SK-N-SH (cell line): ENCODE data around the gene AIMP1. TPM values are rescaled to one million over a fixed set of nuclear protein-coding genes. Genes with fewer than 3 reads are reported as not detected.

ENCODE experiments used
- CTCF ChIA-PET: fragments of 300-600, 350-600 bp; formaldehyde crosslinking; extraction: SDS; loops from one replicate; lab custom pipeline; 2021; lab: Yijun Ruan, JAX
- POLR2A ChIA-PET: fragments of 350-600 bp; sonication (Branson Sonifier 250); formaldehyde crosslinking; extraction: SDS; loops from one replicate; lab custom pipeline; 2020; ENCODE audit warnings: antibody characterized with exemption, inconsistent platforms; lab: Yijun Ruan, JAX
- DNase-seq: peaks from one replicate; pipeline ENCODE4 v3.0.0; 2012
- H2AFZ ChIP-seq: fragments of 200-600 bp; sonication (generic); 2 replicates; pipeline ENCODE4 v1.8.1; 2016; ENCODE audit warnings: antibody characterized with exemption, mild to moderate bottlenecking, low read depth
- H3F3A ChIP-seq: fragments of 200-600 bp; sonication (generic); replicated peaks from 2 replicates; pipeline ENCODE3; 2016; ENCODE audit warnings: antibody characterized with exemption, mild to moderate bottlenecking; ENCODE audit not compliant: insufficient read depth
- H3K27ac ChIP-seq, 2 experiments: fragments of 200-500 bp in 1 of 2; fragments of 200-600 bp in 1 of 2; sonication (Bioruptor generic) in 1 of 2; sonication (generic), shearing (Covaris generic) in 1 of 2; 2 replicates each; pipeline versions ENCODE4 v1.5.1 to v1.6.1; 2014 to 2016; ENCODE audit warnings: low read depth in 2 of 2, inconsistent platforms in 1 of 2, low read length in 1 of 2, mild to moderate bottlenecking in 1 of 2, mixed read lengths in 1 of 2
- H3K27me3 ChIP-seq: fragments of 200-600 bp; sonication (generic), shearing (Covaris generic); 2 replicates; pipeline ENCODE4 v1.6.1; 2016; ENCODE audit warnings: mixed run types; ENCODE audit not compliant: insufficient read depth
- H3K36me3 ChIP-seq, 2 experiments: fragments of 200-500 bp in 1 of 2; fragments of 200-600 bp in 1 of 2; sonication (Bioruptor generic) in 1 of 2; sonication (generic) in 1 of 2; replicated peaks in 1 of 2; 2 replicates each; pipeline versions ENCODE3 to v1.5.1; 2014 to 2016; ENCODE audit warnings: low read length in 1 of 2, mild to moderate bottlenecking in 1 of 2; ENCODE audit not compliant: insufficient read depth in 2 of 2, control insufficient read depth in 1 of 2
- H3K4me1 ChIP-seq, 2 experiments: fragments of 200-500 bp in 1 of 2; fragments of 200-600 bp in 1 of 2; sonication (Bioruptor generic) in 1 of 2; sonication (generic), shearing (Covaris generic) in 1 of 2; 2 replicates each; pipeline versions ENCODE4 v1.5.1 to v1.6.1; 2014 to 2016; ENCODE audit warnings: low read depth in 1 of 2, low read length in 1 of 2, mixed run types in 1 of 2; ENCODE audit not compliant: insufficient read depth in 2 of 2, control insufficient read depth in 1 of 2
- H3K4me2 ChIP-seq: fragments of 200-600 bp; sonication (generic), shearing (Covaris generic); 2 replicates; pipeline ENCODE4 v1.6.1; 2017; ENCODE audit warnings: mixed run types
- H3K4me3 ChIP-seq, 2 experiments: fragments of 200-500 bp in 1 of 2; fragments of 200-600 bp in 1 of 2; sonication (Bioruptor generic) in 1 of 2; sonication (generic), shearing (Covaris generic) in 1 of 2; 2 replicates each; pipeline versions ENCODE4 v1.5.1 to v1.8.1; 2014 to 2016; ENCODE audit warnings: low read depth in 2 of 2, inconsistent platforms in 1 of 2, low read length in 1 of 2, mild to moderate bottlenecking in 1 of 2, mixed read lengths in 1 of 2, moderate library complexity in 1 of 2
- H3K79me2 ChIP-seq: fragments of 200-600 bp; sonication (generic); 2 replicates; pipeline ENCODE4 v1.8.1; 2017; ENCODE audit warnings: mild to moderate bottlenecking; ENCODE audit not compliant: insufficient read depth
- H3K9ac ChIP-seq: fragments of 200-600 bp; sonication (generic); 2 replicates; pipeline ENCODE4 v1.6.1; 2017; ENCODE audit warnings: mixed run types
- H3K9me2 ChIP-seq: fragments of 200-600 bp; sonication (generic); 2 replicates; pipeline ENCODE4 v1.6.1; 2017; ENCODE audit warnings: mixed run types
- H3K9me3 ChIP-seq: fragments of 200-600 bp; sonication (generic); 2 replicates; pipeline ENCODE4 v1.6.1; 2017; ENCODE audit warnings: mixed run types, mild to moderate bottlenecking, moderate library complexity
- H4K20me1 ChIP-seq: fragments of 200-600 bp; sonication (generic); 2 replicates; pipeline ENCODE4 v1.6.1; 2017; ENCODE audit warnings: mild to moderate bottlenecking, mixed run types; ENCODE audit not compliant: insufficient read depth
- CHD2 ChIP-seq: fragments of 150-350 bp; IDR thresholded peaks from 2 replicates; pipeline ENCODE4 v1.6.1; 2018; ENCODE audit warnings: low read length; ENCODE audit not compliant: partially characterized antibody
- EP300 ChIP-seq, 2 experiments: IDR thresholded peaks; 2 replicates each; pipeline versions ENCODE4 v1.4.0 to v1.6.1; 2012; ENCODE audit warnings: borderline replicate concordance in 1 of 2, low read depth in 1 of 2, low read length in 1 of 2
- EZH2phosphoT487 ChIP-seq: fragments of 200-600 bp; sonication (generic); IDR thresholded peaks from 2 replicates; pipeline ENCODE4 v1.6.1; 2017; ENCODE audit warnings: low read depth, mixed run types, mild to moderate bottlenecking, antibody characterized with exemption, moderate library complexity, borderline replicate concordance
- FOSL2 ChIP-seq: IDR thresholded peaks from 2 replicates; pipeline ENCODE4 v1.4.0; 2012; ENCODE audit warnings: low read depth, mild to moderate bottlenecking, moderate library complexity, borderline replicate concordance
- GABPA ChIP-seq: IDR thresholded peaks from 2 replicates; pipeline ENCODE4 v1.4.0; 2012; ENCODE audit warnings: low read depth, mild to moderate bottlenecking
- GATA2 ChIP-seq: sonication (generic); formaldehyde crosslinking; IDR thresholded peaks from 2 replicates; pipeline ENCODE4 v1.5.0; 2020; ENCODE audit warnings: mild to moderate bottlenecking, missing genetic modification reagents
- JUND ChIP-seq: IDR thresholded peaks from 2 replicates; pipeline ENCODE4 v1.4.0; 2012
- NFIC ChIP-seq: IDR thresholded peaks from 2 replicates; pipeline ENCODE4 v1.4.0; 2012; ENCODE audit warnings: borderline replicate concordance
- NRF1 ChIP-seq: IDR thresholded peaks from 2 replicates; pipeline ENCODE4 v1.6.1; 2012; ENCODE audit warnings: low read depth, mild to moderate bottlenecking, low read length
- POLR2AphosphoS5 ChIP-seq: IDR thresholded peaks from 2 replicates; pipeline ENCODE4 v1.6.1; 2012; ENCODE audit warnings: low read depth, low read length
- RAD21 ChIP-seq: IDR thresholded peaks from 2 replicates; pipeline ENCODE4 v1.6.1; 2012; ENCODE audit warnings: mild to moderate bottlenecking, low read length
- RFX5 ChIP-seq: IDR thresholded peaks from 2 replicates; pipeline ENCODE4 v1.6.1; 2012; ENCODE audit warnings: mild to moderate bottlenecking, improper control_type of control experiment, low read length
- TCF12 ChIP-seq: IDR thresholded peaks from 2 replicates; pipeline ENCODE4 v1.4.0; 2012
- WGBS: methylation state at CpG from one replicate; pipeline ENCODE4 v1.1.6; 2017; ENCODE audit warnings: low lambda C conversion rate; 5-methylcytosine and 5-hydroxymethylcytosine counted together
- polyA plus RNA-seq, 3 experiments: library from polyadenylated mRNA; depleted of rRNA; stranded (reverse); fragments of >200 nt; gene quantifications; 2 replicates each; pipeline ENCODE4 v1.2.3, GENCODE V29; 2012
- TF ChIP-seq, protein P1 (sequence below): IDR thresholded peaks from 2 replicates; pipeline ENCODE4 v1.4.0; 2012; ENCODE audit warnings: low read depth
- TF ChIP-seq, protein P2 (sequence below): fragments of 200-600 bp; sonication (generic); IDR thresholded peaks from 2 replicates; pipeline ENCODE4 v1.6.1; 2017; ENCODE audit warnings: antibody characterized with exemption, mild to moderate bottlenecking, moderate library complexity
- TF ChIP-seq, protein P3 (sequence below): IDR thresholded peaks from 2 replicates; pipeline ENCODE4; 2012

AIMP1 gene
- polyA plus RNA-seq, 1 of the 3 experiments (the other 2 are of a cell fraction), result 14.0 TPM

DNA sequence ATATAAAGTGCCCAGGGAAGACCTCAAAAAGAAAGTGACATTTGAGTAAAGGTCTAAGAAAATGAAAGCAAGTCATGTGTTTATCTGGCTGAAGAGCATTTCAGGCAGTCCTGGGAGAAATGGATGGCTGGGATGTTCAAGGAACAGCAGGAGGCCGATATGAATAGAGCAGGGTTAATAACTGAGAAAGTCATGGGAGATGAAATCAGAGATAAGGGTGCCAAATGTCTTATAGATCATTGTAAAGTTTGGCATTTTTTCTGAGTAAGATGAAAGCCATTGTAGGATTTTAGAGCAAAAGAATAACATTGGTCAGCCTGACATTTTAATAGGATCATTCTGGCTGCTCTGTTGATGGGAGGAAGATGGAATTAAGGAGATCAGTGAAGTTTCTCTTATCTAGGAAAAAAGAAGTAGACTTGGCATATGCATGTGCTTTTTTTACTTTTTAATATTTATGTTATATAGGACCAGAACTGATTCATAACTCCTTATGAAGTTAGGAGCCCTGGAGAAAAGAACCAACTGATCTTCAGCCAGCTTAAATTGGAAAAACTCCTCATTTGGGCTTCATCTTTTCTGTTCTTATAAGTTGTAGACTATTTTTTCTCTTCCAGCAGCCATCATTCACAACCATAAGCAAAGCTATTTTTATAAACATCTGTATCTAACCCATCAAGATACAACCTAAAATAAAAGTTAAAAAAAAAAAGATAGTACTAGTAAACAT is 18.6 kb downstream of the AIMP1 start:
- H3K4me1 ChIP-seq, result no peaks in the 10 kb centered on the region; a peak in 1 of 4 replicates
- peaks cover 71 to 85% of the 10 kb centered on the region in 2 experiments for H3K36me3 ChIP-seq
- H3K9me2 ChIP-seq, result no peaks in the 10 kb centered on the region
- H3K27ac ChIP-seq, result peak overlapping the region in 1 of 2 experiments; percentile 55; a peak in 2 of 4 replicates
- WGBS, result 24% methylated on average over 1 of the region's 1 CpG
- no peaks in the 10 kb centered on the region for H3K27me3 ChIP-seq
- ChIA-PET CTCF (interaction anchor here (0.6 kb wide), 1 partner anchor 194 kb away, joined by 3 read pairs; no protein-coding TSS in a partner anchor), POLR2A (no interaction called here)
- no peak for DNase-seq
- peaks cover 11% of the 10 kb centered on the region for H3K79me2 ChIP-seq
- no peaks in the 10 kb centered on the region for H4K20me1 ChIP-seq
- peak overlapping the region; percentile 41; the same call in 1 of the 2 replicates for H3K4me2 ChIP-seq
- H3F3A ChIP-seq, result peaks cover 19% of the 10 kb centered on the region
- H2AFZ ChIP-seq, result no peak overlapping the region
- no peak overlapping the region; the same call in 1 of the 2 replicates for H3K9ac ChIP-seq
- no peak overlapping the region for H3K4me3 ChIP-seq
- TF ChIP-seq EZH2phosphoT487 (no peak), EP300 (IDR thresholded peaks at IDR 0.05; ENCODE audit: borderline replicate concordance in 1 of 2, low read depth in 1 of 2, low read length in 1 of 2) (peak in 1 of 2 experiments; percentile 57; a peak in 1 of 4 replicates), GABPA (no peak), RAD21 (no peak), RFX5 (no peak), JUND (peak; percentile 51), TCF12 (peak; percentile 68), NFIC (0 out of 2 replicates have a peak, but pooled peaks have one; percentile 15), GATA2 (CRISPR knock-in tag) (no peak), FOSL2 (peak; percentile 19; the same call in 1 of the 2 replicates), NRF1 (no peak), POLR2AphosphoS5 (no peak), CHD2 (no peak)
- TF ChIP-seq, protein P1, sequence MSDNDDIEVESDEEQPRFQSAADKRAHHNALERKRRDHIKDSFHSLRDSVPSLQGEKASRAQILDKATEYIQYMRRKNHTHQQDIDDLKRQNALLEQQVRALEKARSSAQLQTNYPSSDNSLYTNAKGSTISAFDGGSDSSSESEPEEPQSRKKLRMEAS, result no peak
- TF ChIP-seq, protein P2, sequence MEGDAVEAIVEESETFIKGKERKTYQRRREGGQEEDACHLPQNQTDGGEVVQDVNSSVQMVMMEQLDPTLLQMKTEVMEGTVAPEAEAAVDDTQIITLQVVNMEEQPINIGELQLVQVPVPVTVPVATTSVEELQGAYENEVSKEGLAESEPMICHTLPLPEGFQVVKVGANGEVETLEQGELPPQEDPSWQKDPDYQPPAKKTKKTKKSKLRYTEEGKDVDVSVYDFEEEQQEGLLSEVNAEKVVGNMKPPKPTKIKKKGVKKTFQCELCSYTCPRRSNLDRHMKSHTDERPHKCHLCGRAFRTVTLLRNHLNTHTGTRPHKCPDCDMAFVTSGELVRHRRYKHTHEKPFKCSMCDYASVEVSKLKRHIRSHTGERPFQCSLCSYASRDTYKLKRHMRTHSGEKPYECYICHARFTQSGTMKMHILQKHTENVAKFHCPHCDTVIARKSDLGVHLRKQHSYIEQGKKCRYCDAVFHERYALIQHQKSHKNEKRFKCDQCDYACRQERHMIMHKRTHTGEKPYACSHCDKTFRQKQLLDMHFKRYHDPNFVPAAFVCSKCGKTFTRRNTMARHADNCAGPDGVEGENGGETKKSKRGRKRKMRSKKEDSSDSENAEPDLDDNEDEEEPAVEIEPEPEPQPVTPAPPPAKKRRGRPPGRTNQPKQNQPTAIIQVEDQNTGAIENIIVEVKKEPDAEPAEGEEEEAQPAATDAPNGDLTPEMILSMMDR, result no peak
- TF ChIP-seq, protein P3, sequence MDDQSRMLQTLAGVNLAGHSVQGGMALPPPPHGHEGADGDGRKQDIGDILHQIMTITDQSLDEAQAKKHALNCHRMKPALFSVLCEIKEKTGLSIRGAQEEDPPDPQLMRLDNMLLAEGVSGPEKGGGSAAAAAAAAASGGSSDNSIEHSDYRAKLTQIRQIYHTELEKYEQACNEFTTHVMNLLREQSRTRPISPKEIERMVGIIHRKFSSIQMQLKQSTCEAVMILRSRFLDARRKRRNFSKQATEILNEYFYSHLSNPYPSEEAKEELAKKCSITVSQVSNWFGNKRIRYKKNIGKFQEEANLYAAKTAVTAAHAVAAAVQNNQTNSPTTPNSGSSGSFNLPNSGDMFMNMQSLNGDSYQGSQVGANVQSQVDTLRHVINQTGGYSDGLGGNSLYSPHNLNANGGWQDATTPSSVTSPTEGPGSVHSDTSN, result peak; percentile 70
- no peaks in the 10 kb centered on the region for H3K9me3 ChIP-seq
